ENCODE measurements around the gene GNG8. TPM values are rescaled to one million over a fixed set of nuclear protein-coding genes. Genes with fewer than 3 reads are reported as not detected.
A peak's percentile ranks its signal among the peaks of the same experiment; 100 is the strongest.

GNG8 gene
- total and polyA plus RNA-seq, 8 donors: 5.8 to 16.0 (median 8.9) TPM; not detected in 2

- intact Hi-C loops (cut with DNase I): loop anchor here in 1 of 2 donors (5.0 kb wide), 1 partner anchor 34 kb away; no protein-coding TSS in a partner anchor
- no peak overlapping the region for H3K27ac ChIP-seq
- no peaks in the 10 kb centered on the region for H3K36me3 ChIP-seq
- peaks cover 0 to 20% of the 10 kb centered on the region in 2 donors for H3K4me1 ChIP-seq
- TF ChIP-seq CTCF (IDR thresholded peaks at IDR 0.05): no peak
- no peak overlapping the region for H3K4me3 ChIP-seq
- H3K27me3 ChIP-seq: peaks cover 14 to 92% of the 10 kb centered on the region in 2 donors
- ATAC-seq (no peak), DNase-seq (no peak)
- no peaks in the 10 kb centered on the region for H3K9me3 ChIP-seq
These were observed 20.5 kb upstream of the GNG8 start for GRCh38 chr19:46656541-46656940.

GRCh38 chr19:46654621-46655152 lies 18.7 kb upstream of the GNG8 start:
- no peaks in the 10 kb centered on the region for H3K9me3 ChIP-seq
- DNase-seq (peak in 3 of 4 donors; percentile 31 to 68 (median 52)), ATAC-seq (peak; percentile 51)
- H3K4me1 ChIP-seq: peaks cover 0 to 7% of the 10 kb centered on the region in 2 donors
- intact Hi-C loops (cut with DNase I): loop anchor here in 1 of 2 donors (5.0 kb wide), 1 partner anchor 32 kb away; no protein-coding TSS in a partner anchor
- peaks cover 17 to 96% of the 10 kb centered on the region in 2 donors for H3K27me3 ChIP-seq
- H3K36me3 ChIP-seq: no peaks in the 10 kb centered on the region
- no peak overlapping the region for H3K4me3 ChIP-seq
- no peak for TF ChIP-seq CTCF (IDR thresholded peaks at IDR 0.05)
- peak overlapping the region in 1 of 2 donors; percentile 39 for H3K27ac ChIP-seq

GRCh38 chr19:46650445-46650844 lies 14.4 kb upstream of the GNG8 start:
- Histone ChIP-seq H3K27ac (no peak overlapping the region), H3K4me3 (no peak overlapping the region), H3K36me3 (no peaks in the 10 kb centered on the region), H3K4me1 (peaks cover 0 to 5% of the 10 kb centered on the region in 2 donors), H3K9me3 (no peaks in the 10 kb centered on the region), H3K27me3 (peaks cover 32 to 96% of the 10 kb centered on the region in 2 donors)
- ATAC-seq (no peak), DNase-seq (peak in 1 of 4 donors; percentile 1)
- no peak for TF ChIP-seq CTCF (IDR thresholded peaks at IDR 0.05)
- intact Hi-C loops (cut with DNase I): no loop called here

- no peaks in the 10 kb centered on the region for H3K9me3 ChIP-seq
- TF ChIP-seq CTCF (IDR thresholded peaks at IDR 0.05): no peak
- H3K36me3 ChIP-seq: no peaks in the 10 kb centered on the region
- H3K4me3 ChIP-seq: no peak overlapping the region
- peaks cover 32 to 96% of the 10 kb centered on the region in 2 donors for H3K27me3 ChIP-seq
- no peak for ATAC-seq
- H3K4me1 ChIP-seq: peaks cover 0 to 5% of the 10 kb centered on the region in 2 donors
- H3K27ac ChIP-seq: no peak overlapping the region
- DNase-seq: peak in 1 of 4 donors; percentile 56
- intact Hi-C loops (cut with DNase I): no loop called here
These were observed 13.3 kb upstream of the GNG8 start for GRCh38 chr19:46648961-46649960.
